GM10847 (cell line): Measurements from ENCODE around the gene ZNF613.

Experiments
- POLR2A ChIP-seq: IDR thresholded peaks from 2 replicates; pipeline ENCODE4 v1.6.1; 2011; ENCODE audit not compliant: insufficient read length; ENCODE audit errors: extremely low read depth

The ZNF613 gene

DNA sequence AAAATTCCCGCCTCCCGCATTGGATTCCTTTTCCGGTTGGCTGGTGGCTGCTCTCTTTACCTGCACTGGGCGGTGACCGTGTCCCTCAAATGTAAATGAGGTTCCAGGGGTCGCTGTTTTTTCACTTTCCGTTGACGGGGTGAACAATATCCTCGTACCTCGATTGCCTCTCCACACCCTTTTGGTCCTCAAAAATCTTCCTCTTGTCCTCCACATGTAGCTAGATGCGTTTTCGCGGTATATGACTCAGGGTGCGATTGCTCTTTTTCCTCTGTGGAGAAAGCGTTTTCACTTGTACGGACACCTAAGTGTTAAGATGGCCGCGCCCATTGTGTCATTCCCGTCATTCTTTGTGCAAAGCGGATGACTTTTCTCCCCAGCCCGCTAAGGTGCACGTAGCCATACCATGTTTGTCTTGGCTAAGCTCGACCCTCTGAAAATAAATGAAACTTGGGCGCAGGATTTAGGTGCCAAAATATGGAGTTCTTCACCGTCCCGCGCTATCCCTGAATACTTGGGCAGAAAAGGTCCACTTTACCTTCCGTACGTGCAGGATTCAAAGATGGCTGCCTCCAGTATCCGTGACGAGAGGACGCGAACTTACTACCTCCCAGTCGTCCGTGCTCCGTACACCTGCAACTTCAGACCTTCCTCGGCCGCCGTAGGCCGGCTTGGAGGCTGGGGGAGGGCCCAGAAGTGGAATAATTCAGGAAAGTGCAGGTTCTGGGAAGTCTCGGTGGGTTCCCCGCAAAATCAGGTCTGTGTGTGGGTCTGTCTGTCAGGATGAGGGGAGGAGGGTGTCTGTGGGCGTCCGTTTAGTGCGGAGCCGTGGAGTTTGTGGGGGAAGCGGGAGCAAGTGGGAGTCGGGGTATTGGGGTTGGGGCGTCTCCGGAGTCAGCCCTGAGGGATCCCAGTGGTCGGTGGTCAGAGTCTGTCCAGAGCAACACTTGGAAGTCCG lies at the start of gene ZNF613:
TSS of gene ZNF613 (plus strand) at position 689 of the 958 bp plus-strand sequence. CDS start 8,749 bp downstream, outside the sequence.
- no peak for TF ChIP-seq POLR2A

DNA sequence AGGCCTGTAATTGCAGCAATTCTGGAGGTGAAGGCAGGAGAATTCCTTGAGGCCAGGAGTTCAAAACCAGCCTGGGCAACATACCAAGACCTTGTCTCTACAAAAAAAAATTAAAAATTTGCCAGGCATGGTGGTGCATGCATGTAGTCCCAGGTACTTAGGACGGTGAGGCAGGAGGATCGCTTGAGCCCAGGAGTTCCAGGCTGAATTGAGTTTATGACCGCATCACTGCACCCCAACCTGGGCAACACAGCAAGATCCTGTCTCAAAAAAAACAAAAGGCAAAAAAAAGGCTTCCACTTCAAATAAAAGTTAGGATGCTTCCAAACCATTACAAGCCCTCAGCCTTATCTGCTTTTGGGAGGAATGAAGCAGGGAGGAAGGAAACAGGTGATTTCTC lies 44.8 kb upstream of the ZNF613 start:
- TF ChIP-seq POLR2A: no peak

GRCh38 chr19:51884713-51885112 lies 42.6 kb upstream of the ZNF613 start:
- no peak for TF ChIP-seq POLR2A

GRCh38 chr19:51887522-51888498 lies 39.5 kb upstream of the ZNF613 start, which contains the start of gene ZNF577:
ZNF577 (minus strand) TSS chr19:51887951; CDS start chr19:51880382, 7,569 bp downstream.
- TF ChIP-seq POLR2A: peak; percentile 11

DNA sequence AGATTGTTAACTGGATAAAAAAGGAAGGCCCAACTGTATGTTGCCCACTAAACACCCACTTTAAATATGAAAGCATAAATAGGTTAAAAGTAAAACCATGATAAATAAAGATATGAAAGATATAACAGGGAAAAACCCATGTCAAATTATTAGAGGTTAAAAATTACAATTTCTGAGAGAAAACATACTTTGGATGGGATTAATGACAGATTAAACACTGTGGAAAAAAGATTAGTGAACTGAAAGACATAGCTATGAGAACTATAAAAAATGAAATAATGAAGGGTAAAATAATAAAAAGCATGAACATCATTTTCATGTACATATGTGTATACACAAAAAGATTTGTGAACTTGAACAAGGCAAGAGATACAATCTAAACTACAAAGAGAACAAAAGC lies 37.3 kb upstream of the ZNF613 start:
- no peak for TF ChIP-seq POLR2A

GRCh38 chr19:51891193-51891747 lies 36.0 kb upstream of the ZNF613 start:
- TF ChIP-seq POLR2A: no peak

- TF ChIP-seq POLR2A: no peak
Observed at GRCh38 chr19:51901860-51902259, 25.4 kb upstream of the ZNF613 start.

- TF ChIP-seq POLR2A: no peak
Observed at GRCh38 chr19:51903192-51903591, 24.1 kb upstream of the ZNF613 start.

- TF ChIP-seq POLR2A: peak; percentile 34
Observed at GRCh38 chr19:51904331-51905165, 22.7 kb upstream of the ZNF613 start, which contains the start of gene ZNF649. ZNF649 (minus strand) TSS chr19:51905017; CDS start chr19:51900107, 4,910 bp downstream.

DNA sequence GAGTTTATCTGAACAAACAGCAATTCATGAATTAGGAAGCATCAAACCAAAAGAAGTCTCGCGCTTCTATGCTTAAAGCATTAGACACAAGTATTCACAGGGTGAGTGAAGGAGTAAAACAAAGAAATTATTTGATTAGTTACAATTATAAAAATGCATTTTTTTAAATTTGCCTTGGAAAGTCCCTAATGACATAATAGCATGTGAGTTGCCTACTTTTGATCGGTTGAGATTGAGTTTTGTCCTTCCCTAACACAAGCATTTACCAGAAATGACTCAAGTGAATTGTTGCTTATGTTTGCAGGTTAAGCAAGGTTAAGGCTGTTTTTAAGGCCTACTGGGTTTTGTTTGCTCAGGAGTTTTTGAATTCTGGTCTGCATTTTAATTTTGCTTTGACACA lies 22.1 kb upstream of the ZNF613 start:
- no peak for TF ChIP-seq POLR2A

- no peak for TF ChIP-seq POLR2A
Observed at GRCh38 chr19:51915324-51915867, 11.9 kb upstream of the ZNF613 start.

DNA sequence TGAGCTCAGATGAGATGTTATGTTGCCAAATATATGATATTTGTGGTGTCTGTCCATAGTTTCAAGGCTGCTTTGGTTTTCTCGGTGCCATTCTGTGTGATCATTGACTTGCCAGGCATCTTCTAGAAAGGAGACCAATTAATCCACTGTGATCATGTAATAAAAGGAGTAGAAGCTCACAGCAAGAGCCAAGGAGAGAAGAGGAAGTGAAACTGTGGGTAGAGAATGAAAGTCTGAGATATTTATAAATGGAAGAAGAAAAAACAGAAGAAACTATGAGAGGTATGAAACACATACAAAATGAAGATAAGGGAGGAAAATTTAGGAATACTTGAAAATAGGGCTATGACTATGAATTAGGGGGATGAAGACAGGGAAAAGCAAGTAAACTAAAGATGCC lies 11.1 kb upstream of the ZNF613 start:
- TF ChIP-seq POLR2A: no peak

GRCh38 chr19:51919606-51920005 lies 7.7 kb upstream of the ZNF613 start:
- no peak for TF ChIP-seq POLR2A

- TF ChIP-seq POLR2A: no peak
Observed at GRCh38 chr19:51921949-51922348, 5.3 kb upstream of the ZNF613 start.

- no peak for TF ChIP-seq POLR2A
Observed at GRCh38 chr19:51926426-51926783, 867 bp upstream of the ZNF613 start.
